ENCODE measurements around the gene CD320.

Gene CD320

GRCh38 chr19:8329996-8330395 lies 21.8 kb upstream of the CD320 start:
- Histone ChIP-seq H3K79me2 (ENCODE audit: control insufficient read depth, insufficient read depth, low read length, poor library complexity) (no peaks in the 10 kb centered on the region), H3K79me1 (ENCODE audit: low read length) (peaks cover 2% of the 10 kb centered on the region), H3K27me3 (ENCODE audit: insufficient read depth, low read length) (peaks cover 22% of the 10 kb centered on the region), H4K12ac (ENCODE audit: low read depth, low read length) (no peak overlapping the region), H3K4me3 (ENCODE audit: low read depth, low read length) (no peak overlapping the region), H4K91ac (ENCODE audit: low read depth, low read length) (no peak overlapping the region), H3K4me1 (ENCODE audit: control insufficient read depth in 1 of 2, insufficient read depth in 2 of 2, low read length in 2 of 2) (peaks cover 6 to 7% of the 10 kb centered on the region in 2 experiments), H3K27ac (ENCODE audit: low read depth, low read length) (no peak overlapping the region), H2AFZ (ENCODE audit: insufficient read depth, low read length, poor library complexity) (peak overlapping the region; percentile 8), H3K23ac (ENCODE audit: low read length) (no peak overlapping the region), H3K18ac (ENCODE audit: low read length) (no peak overlapping the region), H2BK12ac (ENCODE audit: low read length) (no peak overlapping the region), H2AK5ac (ENCODE audit: low read length) (no peak overlapping the region), H3K36me3 (ENCODE audit: control insufficient read depth in 1 of 2, insufficient read depth in 2 of 2, low read length in 2 of 2) (no peaks in the 10 kb centered on the region), H3K9ac (ENCODE audit: low read length) (no peak overlapping the region), H3K14ac (ENCODE audit: low read length) (no peak overlapping the region), H4K8ac (ENCODE audit: low read depth, low read length) (no peak overlapping the region), H2BK5ac (ENCODE audit: low read depth, low read length, poor library complexity) (no peak overlapping the region), H2BK120ac (ENCODE audit: insufficient read depth, low read length, poor library complexity) (no peak overlapping the region), H3K4ac (ENCODE audit: low read depth, low read length) (no peak overlapping the region), H3K4me2 (ENCODE audit: low read length) (no peak overlapping the region), H3K9me3 (ENCODE audit: insufficient read depth, low read depth, low read length) (peaks cover 1% of the 10 kb centered on the region)
- no peak for DNase-seq
- WGBS (ENCODE audit: extremely low coverage, insufficient coverage, insufficient read length): no CpG with 5 or more reads among the region's 3 CpGs

- H4K91ac ChIP-seq (ENCODE audit: low read depth, low read length): no peak overlapping the region
- no peak overlapping the region for H4K8ac ChIP-seq (ENCODE audit: low read depth, low read length)
- peaks cover 1% of the 10 kb centered on the region for H3K9me3 ChIP-seq (ENCODE audit: insufficient read depth, low read depth, low read length)
- no peak overlapping the region for H3K14ac ChIP-seq (ENCODE audit: low read length)
- no peak overlapping the region for H3K4me2 ChIP-seq (ENCODE audit: low read length)
- H3K4ac ChIP-seq (ENCODE audit: low read depth, low read length): no peak overlapping the region
- peaks cover 22 to 23% of the 10 kb centered on the region in 2 experiments for H3K36me3 ChIP-seq (ENCODE audit: control insufficient read depth in 1 of 2, insufficient read depth in 2 of 2, low read length in 2 of 2)
- H3K4me1 ChIP-seq (ENCODE audit: control insufficient read depth in 1 of 2, insufficient read depth in 2 of 2, low read length in 2 of 2): peaks cover 8% of the 10 kb centered on the region in 2 experiments
- no peak overlapping the region for H3K9ac ChIP-seq (ENCODE audit: low read length)
- no peak overlapping the region for H3K23ac ChIP-seq (ENCODE audit: low read length)
- H3K27me3 ChIP-seq (ENCODE audit: insufficient read depth, low read length): no peaks in the 10 kb centered on the region
- no peak overlapping the region for H3K18ac ChIP-seq (ENCODE audit: low read length)
- H3K27ac ChIP-seq (ENCODE audit: low read depth, low read length): no peak overlapping the region
- H3K79me2 ChIP-seq (ENCODE audit: control insufficient read depth, insufficient read depth, low read length, poor library complexity): peaks cover 18% of the 10 kb centered on the region
- WGBS (ENCODE audit: extremely low coverage, insufficient coverage, insufficient read length): no CpG with 5 or more reads among the region's 3 CpGs
- H3K79me1 ChIP-seq (ENCODE audit: low read length): peaks cover 10% of the 10 kb centered on the region
- H2BK12ac ChIP-seq (ENCODE audit: low read length): no peak overlapping the region
- no peak overlapping the region for H2BK5ac ChIP-seq (ENCODE audit: low read depth, low read length, poor library complexity)
- H4K12ac ChIP-seq (ENCODE audit: low read depth, low read length): no peak overlapping the region
- H3K4me3 ChIP-seq (ENCODE audit: low read depth, low read length): no peak overlapping the region
- no peak overlapping the region for H2AK5ac ChIP-seq (ENCODE audit: low read length)
- H2AFZ ChIP-seq (ENCODE audit: insufficient read depth, low read length, poor library complexity): no peak overlapping the region
- DNase-seq: no peak
- no peak overlapping the region for H2BK120ac ChIP-seq (ENCODE audit: insufficient read depth, low read length, poor library complexity)
These were observed 17.3 kb upstream of the CD320 start for GRCh38 chr19:8325454-8325853.

- peaks cover 8 to 9% of the 10 kb centered on the region in 2 experiments for H3K4me1 ChIP-seq (ENCODE audit: control insufficient read depth in 1 of 2, insufficient read depth in 2 of 2, low read length in 2 of 2)
- peaks cover 18% of the 10 kb centered on the region for H3K79me2 ChIP-seq (ENCODE audit: control insufficient read depth, insufficient read depth, low read length, poor library complexity)
- no CpG with 5 or more reads among the region's 17 CpGs for WGBS (ENCODE audit: extremely low coverage, insufficient coverage, insufficient read length)
- H2BK120ac ChIP-seq (ENCODE audit: insufficient read depth, low read length, poor library complexity): no peak overlapping the region
- no peak overlapping the region for H2BK12ac ChIP-seq (ENCODE audit: low read length)
- peaks cover 10% of the 10 kb centered on the region for H3K79me1 ChIP-seq (ENCODE audit: low read length)
- H3K23ac ChIP-seq (ENCODE audit: low read length): no peak overlapping the region
- H3K4me2 ChIP-seq (ENCODE audit: low read length): no peak overlapping the region
- H2AFZ ChIP-seq (ENCODE audit: insufficient read depth, low read length, poor library complexity): no peak overlapping the region
- H3K9me3 ChIP-seq (ENCODE audit: insufficient read depth, low read depth, low read length): peaks cover 1% of the 10 kb centered on the region
- no peak overlapping the region for H4K12ac ChIP-seq (ENCODE audit: low read depth, low read length)
- H2AK5ac ChIP-seq (ENCODE audit: low read length): no peak overlapping the region
- no peak overlapping the region for H3K18ac ChIP-seq (ENCODE audit: low read length)
- H3K4me3 ChIP-seq (ENCODE audit: low read depth, low read length): no peak overlapping the region
- no peak overlapping the region for H3K14ac ChIP-seq (ENCODE audit: low read length)
- no peak overlapping the region for H3K27ac ChIP-seq (ENCODE audit: low read depth, low read length)
- no peak overlapping the region for H2BK5ac ChIP-seq (ENCODE audit: low read depth, low read length, poor library complexity)
- peaks cover 22 to 23% of the 10 kb centered on the region in 2 experiments for H3K36me3 ChIP-seq (ENCODE audit: control insufficient read depth in 1 of 2, insufficient read depth in 2 of 2, low read length in 2 of 2)
- no peak for DNase-seq
- H4K91ac ChIP-seq (ENCODE audit: low read depth, low read length): no peak overlapping the region
- no peak overlapping the region for H3K4ac ChIP-seq (ENCODE audit: low read depth, low read length)
- no peaks in the 10 kb centered on the region for H3K27me3 ChIP-seq (ENCODE audit: insufficient read depth, low read length)
- no peak overlapping the region for H3K9ac ChIP-seq (ENCODE audit: low read length)
- no peak overlapping the region for H4K8ac ChIP-seq (ENCODE audit: low read depth, low read length)
These were observed 16.3 kb upstream of the CD320 start for GRCh38 chr19:8324186-8325050.

GRCh38 chr19:8323781-8324185 lies 15.6 kb upstream of the CD320 start:
- Histone ChIP-seq H3K14ac (ENCODE audit: low read length) (no peak overlapping the region), H3K9ac (ENCODE audit: low read length) (no peak overlapping the region), H3K4me1 (ENCODE audit: control insufficient read depth in 1 of 2, insufficient read depth in 2 of 2, low read length in 2 of 2) (peaks cover 8 to 9% of the 10 kb centered on the region in 2 experiments), H3K36me3 (ENCODE audit: control insufficient read depth in 1 of 2, insufficient read depth in 2 of 2, low read length in 2 of 2) (peaks cover 22 to 23% of the 10 kb centered on the region in 2 experiments), H3K79me1 (ENCODE audit: low read length) (peaks cover 10% of the 10 kb centered on the region), H3K23ac (ENCODE audit: low read length) (no peak overlapping the region), H3K4me3 (ENCODE audit: low read depth, low read length) (no peak overlapping the region), H3K79me2 (ENCODE audit: control insufficient read depth, insufficient read depth, low read length, poor library complexity) (peaks cover 18% of the 10 kb centered on the region), H3K4me2 (ENCODE audit: low read length) (no peak overlapping the region), H2BK5ac (ENCODE audit: low read depth, low read length, poor library complexity) (no peak overlapping the region), H4K91ac (ENCODE audit: low read depth, low read length) (no peak overlapping the region), H3K27me3 (ENCODE audit: insufficient read depth, low read length) (no peaks in the 10 kb centered on the region), H3K9me3 (ENCODE audit: insufficient read depth, low read depth, low read length) (peaks cover 1% of the 10 kb centered on the region), H2BK12ac (ENCODE audit: low read length) (no peak overlapping the region), H2AFZ (ENCODE audit: insufficient read depth, low read length, poor library complexity) (no peak overlapping the region), H3K18ac (ENCODE audit: low read length) (no peak overlapping the region), H4K8ac (ENCODE audit: low read depth, low read length) (no peak overlapping the region), H3K4ac (ENCODE audit: low read depth, low read length) (no peak overlapping the region), H2BK120ac (ENCODE audit: insufficient read depth, low read length, poor library complexity) (no peak overlapping the region), H3K27ac (ENCODE audit: low read depth, low read length) (no peak overlapping the region), H2AK5ac (ENCODE audit: low read length) (no peak overlapping the region), H4K12ac (ENCODE audit: low read depth, low read length) (no peak overlapping the region)
- DNase-seq: no peak
- WGBS (ENCODE audit: extremely low coverage, insufficient coverage, insufficient read length): no CpG with 5 or more reads among the region's 1 CpG

Data from trophoblast cell (in vitro differentiated cells and primary cell).